Gastroesophageal sphincter (tissue), 4 donors: ENCODE measurements around the gene TUT4. TPM values are rescaled to one million over a fixed set of nuclear protein-coding genes. Genes with fewer than 3 reads are reported as not detected.

Source experiments
- ATAC-seq: fragments of 150-250 bp; one replicate; pipeline ENCODE4 v1.9.1; 2016; ENCODE audit warnings: mild to moderate bottlenecking, moderate library complexity
- H3K27ac ChIP-seq, 4 donors: fragments of 200-600 bp; sonication (generic) in 3 of 4; 1 replicate in 3 of 4; 2 replicates in 1 of 4; pipeline ENCODE4 v1.5.1; 2016 to 2019
- H3K27me3 ChIP-seq: fragments of 200-600 bp; sonication (generic); one replicate; pipeline ENCODE4 v1.5.1; 2019
- H3K36me3 ChIP-seq, 2 donors: fragments of 200-600 bp; sonication (generic); one replicate each; pipeline ENCODE4 v1.5.1; 2019; ENCODE audit warnings: control low read depth in 1 of 2
- H3K4me1 ChIP-seq, 3 donors: fragments of 200-600 bp; sonication (generic); 1 replicate in 2 of 3; 2 replicates in 1 of 3; pipeline ENCODE4 v1.5.1; 2016 to 2019; ENCODE audit warnings: control low read depth in 2 of 3
- H3K4me3 ChIP-seq, 2 donors: fragments of 200-600 bp; sonication (generic); one replicate each; pipeline ENCODE4 v1.5.1; 2019; ENCODE audit warnings: mild to moderate bottlenecking in 1 of 2, moderate library complexity in 1 of 2
- H3K9me3 ChIP-seq, 3 donors: fragments of 200-600 bp; sonication (generic); one replicate each; pipeline ENCODE4 v1.5.1; 2017 to 2019; ENCODE audit warnings: control low read depth in 2 of 3
- CTCF ChIP-seq, 4 experiments: fragments of 200-600 bp in 2 of 4; fragments of 450-650 bp in 2 of 4; sonication (generic) in 1 of 4; IDR thresholded peaks; one replicate each; pipeline ENCODE4 v1.5.1; 2017 to 2019; ENCODE audit warnings: antibody characterized with exemption in 4 of 4, mild to moderate bottlenecking in 2 of 4, moderate library complexity in 2 of 4
- EP300 ChIP-seq: sonication (generic); formaldehyde crosslinking; IDR thresholded peaks from one replicate; pipeline ENCODE4 v1.6.1; 2017; ENCODE audit warnings: antibody characterized with exemption, mild to moderate bottlenecking
- POLR2A ChIP-seq, 2 donors: fragments of 450-650 bp; IDR thresholded peaks; one replicate each; pipeline ENCODE4 v1.6.1; 2017; ENCODE audit warnings: antibody characterized with exemption in 2 of 2, mild to moderate bottlenecking in 2 of 2, moderate library complexity in 1 of 2
- POLR2AphosphoS5 ChIP-seq: sonication (generic); formaldehyde crosslinking; IDR thresholded peaks from one replicate; pipeline ENCODE4 v1.6.1; 2017; ENCODE audit warnings: antibody characterized with exemption
- WGBS, 2 donors: methylation state at CpG; one replicate each; pipeline ENCODE4 v1.1.5; 2018; ENCODE audit warnings: low coverage in 1 of 2; 5-methylcytosine and 5-hydroxymethylcytosine counted together
- total RNA-seq, 4 donors: library from RNA; depleted of rRNA; stranded (reverse); fragments of >200 nt; gene quantifications; one replicate each; pipeline ENCODE4 v1.1.0, GENCODE V29; 2016

Gene TUT4
- total RNA-seq, 4 donors from 2014 or later = 32.3 to 56.5 (median 34.0) TPM

- WGBS, 2 donors = 88 to 96% methylated on average over 4 to 8 of the region's 8 CpGs
- no peaks in the 10 kb centered on the region for H3K27me3 ChIP-seq
- H3K4me1 ChIP-seq = peaks cover 0 to 7% (median 0%) of the 10 kb centered on the region in 3 donors
- H3K9me3 ChIP-seq = peaks cover 0 to 6% (median 0%) of the 10 kb centered on the region in 3 donors
- peaks cover 0 to 11% of the 10 kb centered on the region in 2 donors for H3K36me3 ChIP-seq
- TF ChIP-seq POLR2AphosphoS5 (no peak), POLR2A (IDR thresholded peaks at IDR 0.05) (no peak), EP300 (no peak), CTCF (IDR thresholded peaks at IDR 0.05) (no peak)
- ATAC-seq = no peak
- H3K4me3 ChIP-seq = no peak overlapping the region
- H3K27ac ChIP-seq = no peak overlapping the region
These were observed 20.6 kb downstream of the TUT4 start for GRCh38 chr1:52532247-52532646.

- WGBS, 2 donors = 71 to 88% methylated on average over 1 to 3 of the region's 3 CpGs
- no peak for TF ChIP-seq POLR2A (IDR thresholded peaks at IDR 0.05)
- no peak for TF ChIP-seq CTCF (IDR thresholded peaks at IDR 0.05)
- TF ChIP-seq EP300 = no peak
- TF ChIP-seq POLR2AphosphoS5 = no peak
- Histone ChIP-seq H3K36me3 (peaks cover 0 to 17% of the 10 kb centered on the region in 2 donors), H3K27me3 (no peaks in the 10 kb centered on the region), H3K27ac (no peak overlapping the region), H3K4me3 (no peak overlapping the region), H3K9me3 (peaks cover 0 to 6% (median 0%) of the 10 kb centered on the region in 3 donors), H3K4me1 (peaks cover 0 to 7% (median 0%) of the 10 kb centered on the region in 3 donors)
- ATAC-seq = no peak
These were observed 21.5 kb downstream of the TUT4 start for GRCh38 chr1:52531249-52531872.

- Histone ChIP-seq H3K9me3 (peaks cover 0 to 6% (median 0%) of the 10 kb centered on the region in 3 donors), H3K36me3 (peaks cover 0 to 20% of the 10 kb centered on the region in 2 donors), H3K27ac (no peak overlapping the region), H3K4me1 (peaks cover 0 to 7% (median 0%) of the 10 kb centered on the region in 3 donors), H3K4me3 (no peak overlapping the region), H3K27me3 (no peaks in the 10 kb centered on the region)
- WGBS, 2 donors = 84 to 100% methylated on average over 2 to 5 of the region's 5 CpGs
- ATAC-seq = no peak
- TF ChIP-seq POLR2A (IDR thresholded peaks at IDR 0.05) (no peak), POLR2AphosphoS5 (no peak), CTCF (IDR thresholded peaks at IDR 0.05) (no peak), EP300 (no peak)
These were observed 22.2 kb downstream of the TUT4 start for GRCh38 chr1:52530563-52531144.

- Histone ChIP-seq H3K4me1 (peaks cover 0 to 5% (median 0%) of the 10 kb centered on the region in 3 donors), H3K9me3 (no peaks in the 10 kb centered on the region), H3K27ac (no peak overlapping the region), H3K27me3 (no peaks in the 10 kb centered on the region), H3K36me3 (peaks cover 0 to 55% of the 10 kb centered on the region in 2 donors), H3K4me3 (no peak overlapping the region)
- ATAC-seq = no peak
- WGBS, 2 donors = 77 to 83% methylated on average over 3 of the region's 3 CpGs
- no peak for TF ChIP-seq POLR2AphosphoS5
- no peak for TF ChIP-seq CTCF (IDR thresholded peaks at IDR 0.05)
- TF ChIP-seq POLR2A (IDR thresholded peaks at IDR 0.05) = no peak
- no peak for TF ChIP-seq EP300
These were observed 29.5 kb downstream of the TUT4 start for GRCh38 chr1:52523376-52523775.

- no peaks in the 10 kb centered on the region for H3K27me3 ChIP-seq
- H3K36me3 ChIP-seq = peaks cover 0 to 38% of the 10 kb centered on the region in 2 donors
- H3K27ac ChIP-seq = no peak overlapping the region
- H3K9me3 ChIP-seq = no peaks in the 10 kb centered on the region
- TF ChIP-seq CTCF (IDR thresholded peaks at IDR 0.05) (no peak), POLR2AphosphoS5 (no peak), EP300 (no peak), POLR2A (IDR thresholded peaks at IDR 0.05) (no peak)
- H3K4me1 ChIP-seq = peaks cover 0 to 5% (median 0%) of the 10 kb centered on the region in 3 donors
- no peak for ATAC-seq
- WGBS, 2 donors = 65 to 81% methylated on average over 2 of the region's 2 CpGs
- H3K4me3 ChIP-seq = no peak overlapping the region
These were observed 32.7 kb downstream of the TUT4 start for GRCh38 chr1:52520148-52520547.
